Cardiac muscle cell (in vitro differentiated cells and primary cell): ENCODE data around the gene C21orf58. TPM values are rescaled to one million over a fixed set of nuclear protein-coding genes. Genes with fewer than 3 reads are reported as not detected.
A peak's percentile ranks its signal among the peaks of the same experiment; 100 is the strongest.

Experiments used
- DNase-seq, 2 donors: peaks; one replicate each; pipeline versions ENCODE4 v3.0.0 to v3.0.0-alpha.2; 2010 to 2017; ENCODE audit warnings: low read depth in 1 of 2, low spot score in 1 of 2
- H3K27ac ChIP-seq: fragments of 200-600 bp; sonication (generic); 2 replicates; pipeline ENCODE4 v1.5.1; 2016
- H3K27me3 ChIP-seq: fragments of 200-600 bp; sonication (generic); 2 replicates; pipeline ENCODE4 v1.6.0; 2016; ENCODE audit warnings: control low read depth
- H3K36me3 ChIP-seq: fragments of 200-600 bp; sonication (generic); 2 replicates; pipeline ENCODE4 v1.5.1; 2016; ENCODE audit warnings: control low read depth
- H3K4me1 ChIP-seq: fragments of 200-600 bp; sonication (generic); 2 replicates; pipeline ENCODE4 v1.8.1; 2017; ENCODE audit warnings: low read depth, mild to moderate bottlenecking, mixed run types
- H3K4me3 ChIP-seq: fragments of 200-600 bp; sonication (generic); 2 replicates; pipeline ENCODE4 v1.5.1; 2016; ENCODE audit warnings: mild to moderate bottlenecking
- H3K9me3 ChIP-seq: fragments of 200-600 bp; sonication (generic); 2 replicates; pipeline ENCODE4 v1.5.1; 2017; ENCODE audit warnings: low read depth, mild to moderate bottlenecking, control low read depth
- CTCF ChIP-seq: IDR thresholded peaks from 2 replicates; pipeline ENCODE4 v1.5.1; 2012; ENCODE audit warnings: low read depth, mild to moderate bottlenecking, low read length
- polyA plus RNA-seq: library from polyadenylated mRNA; unstranded; fragments of >200 nt; fragmentation: Nextera tagmentation; extraction: Ambion mirVana; gene quantifications from 2 replicates; pipeline ENCODE4 v1.2.1, GENCODE V29; 2016
- total RNA-seq: library from RNA; depleted of rRNA; stranded (reverse); fragments of >200 nt; gene quantifications from 2 replicates; pipeline ENCODE4 v1.2.3, GENCODE V29; 2016

C21orf58 gene
- total and polyA plus RNA-seq, 2 experiments from 2014 or later = 11.1 to 32.6 TPM

GRCh38 chr21:46268371-46268770, 55.3 kb downstream of the C21orf58 start:
- no peaks in the 10 kb centered on the region for H3K9me3 ChIP-seq
- no peaks in the 10 kb centered on the region for H3K27me3 ChIP-seq
- peaks cover 65% of the 10 kb centered on the region for H3K36me3 ChIP-seq
- H3K4me1 ChIP-seq = no peaks in the 10 kb centered on the region
- H3K27ac ChIP-seq = no peak overlapping the region
- H3K4me3 ChIP-seq = no peak overlapping the region
- no peak for DNase-seq
- TF ChIP-seq CTCF = no peak

- Histone ChIP-seq H3K27me3 (no peaks in the 10 kb centered on the region), H3K9me3 (no peaks in the 10 kb centered on the region), H3K27ac (peak overlapping the region; percentile 60), H3K4me1 (no peaks in the 10 kb centered on the region), H3K4me3 (no peak overlapping the region), H3K36me3 (peaks cover 56% of the 10 kb centered on the region)
- no peak for TF ChIP-seq CTCF
- DNase-seq = no peak
Observed at GRCh38 chr21:46266946-46267345, 56.7 kb downstream of the C21orf58 start.

- no peaks in the 10 kb centered on the region for H3K27me3 ChIP-seq
- no peak overlapping the region for H3K4me3 ChIP-seq
- no peaks in the 10 kb centered on the region for H3K9me3 ChIP-seq
- H3K27ac ChIP-seq = peak overlapping the region; percentile 60
- peaks cover 56% of the 10 kb centered on the region for H3K36me3 ChIP-seq
- no peak for DNase-seq
- TF ChIP-seq CTCF = no peak
- no peaks in the 10 kb centered on the region for H3K4me1 ChIP-seq
Observed at GRCh38 chr21:46265736-46266525, 57.7 kb downstream of the C21orf58 start.

GRCh38 chr21:46264690-46265144, 59.0 kb downstream of the C21orf58 start:
- no peak overlapping the region for H3K4me3 ChIP-seq
- DNase-seq = no peak
- H3K27me3 ChIP-seq = no peaks in the 10 kb centered on the region
- no peaks in the 10 kb centered on the region for H3K4me1 ChIP-seq
- peaks cover 58% of the 10 kb centered on the region for H3K36me3 ChIP-seq
- no peak for TF ChIP-seq CTCF
- no peaks in the 10 kb centered on the region for H3K9me3 ChIP-seq
- no peak overlapping the region for H3K27ac ChIP-seq

GRCh38 chr21:46264046-46264689, 59.5 kb downstream of the C21orf58 start:
- no peak overlapping the region for H3K4me3 ChIP-seq
- no peaks in the 10 kb centered on the region for H3K27me3 ChIP-seq
- H3K9me3 ChIP-seq = no peaks in the 10 kb centered on the region
- H3K4me1 ChIP-seq = no peaks in the 10 kb centered on the region
- no peak for DNase-seq
- H3K27ac ChIP-seq = no peak overlapping the region
- peaks cover 52% of the 10 kb centered on the region for H3K36me3 ChIP-seq
- no peak for TF ChIP-seq CTCF
